Stimulated activated memory B cell treated with anti-CD40 and anti-IgM and Interleukin-4, amounts not matched to agents 10 μg/mL and 1 μg/mL and 100 μg/mL, for 72 hours (primary cell): Measurements from ENCODE around the gene TMEM183A.

ENCODE experiments used
- ATAC-seq: fragments of 150-1000 bp; cut with Tn5 transposase; 2 replicates; pipeline ENCODE4 v1.10.0; 2021
- H3K27ac Mint-ChIP-seq: one replicate; pipeline ENCODE4 v1.8.0; 2022; ENCODE audit warnings: mild to moderate bottlenecking, mixed read lengths
- H3K27me3 Mint-ChIP-seq: one replicate; pipeline ENCODE4 v1.8.0; 2022; ENCODE audit warnings: mixed read lengths
- H3K36me3 Mint-ChIP-seq: one replicate; pipeline ENCODE4 v1.8.0; 2022; ENCODE audit warnings: mixed read lengths
- H3K4me1 Mint-ChIP-seq: one replicate; pipeline ENCODE4 v1.8.0; 2022; ENCODE audit warnings: mixed read lengths
- H3K4me3 Mint-ChIP-seq: one replicate; pipeline ENCODE4 v1.8.0; 2022; ENCODE audit warnings: mild to moderate bottlenecking, moderate library complexity, mixed read lengths
- H3K9me3 Mint-ChIP-seq: one replicate; pipeline ENCODE4 v1.8.0; 2022; ENCODE audit warnings: mixed read lengths

The TMEM183A gene, protein sequence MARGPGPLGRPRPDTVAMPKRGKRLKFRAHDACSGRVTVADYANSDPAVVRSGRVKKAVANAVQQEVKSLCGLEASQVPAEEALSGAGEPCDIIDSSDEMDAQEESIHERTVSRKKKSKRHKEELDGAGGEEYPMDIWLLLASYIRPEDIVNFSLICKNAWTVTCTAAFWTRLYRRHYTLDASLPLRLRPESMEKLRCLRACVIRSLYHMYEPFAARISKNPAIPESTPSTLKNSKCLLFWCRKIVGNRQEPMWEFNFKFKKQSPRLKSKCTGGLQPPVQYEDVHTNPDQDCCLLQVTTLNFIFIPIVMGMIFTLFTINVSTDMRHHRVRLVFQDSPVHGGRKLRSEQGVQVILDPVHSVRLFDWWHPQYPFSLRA

GRCh38 chr1:203006948-203007871, at the start of gene TMEM183A:
TSS of gene TMEM183A (plus strand) at chr1:203007374. CDS start at chr1:203007466, 92 bp downstream.
- Mint-ChIP-seq H3K4me1 (peaks cover 37% of the 10 kb centered on the region), H3K27me3 (no peaks in the 10 kb centered on the region), H3K9me3 (peaks cover 6% of the 10 kb centered on the region), H3K36me3 (peaks cover 32% of the 10 kb centered on the region), H3K4me3 (peak within 1 kb of the TSS; percentile 96), H3K27ac (peak within 1 kb of the TSS; percentile 95)
- peak; percentile 97 for ATAC-seq

- ATAC-seq = peak; percentile 100
- Mint-ChIP-seq H3K9me3 (no peaks in the 10 kb centered on the region), H3K4me1 (peaks cover 32% of the 10 kb centered on the region), H3K36me3 (peaks cover 21% of the 10 kb centered on the region), H3K27me3 (no peaks in the 10 kb centered on the region), H3K27ac (peak within 1 kb of the TSS; percentile 68), H3K4me3 (peak within 1 kb of the TSS; percentile 82)
These were observed 49.2 kb upstream of the TMEM183A start, which contains the start of gene ADIPOR1 for GRCh38 chr1:202957733-202958543. TSS of gene ADIPOR1 (minus strand) at chr1:202958312. CDS start at chr1:202951070, 7,242 bp downstream.

GRCh38 chr1:202958544-202959275, 48.5 kb upstream of the TMEM183A start:
- Mint-ChIP-seq H3K27ac (peak overlapping the region; percentile 68), H3K36me3 (peaks cover 26% of the 10 kb centered on the region)

GRCh38 chr1:202959276-202959620, 47.9 kb upstream of the TMEM183A start:
- no peak for ATAC-seq
- H3K9me3 Mint-ChIP-seq = no peaks in the 10 kb centered on the region
- no peaks in the 10 kb centered on the region for H3K27me3 Mint-ChIP-seq
- H3K4me3 Mint-ChIP-seq = no peak overlapping the region
- H3K36me3 Mint-ChIP-seq = peaks cover 26% of the 10 kb centered on the region
- H3K4me1 Mint-ChIP-seq = peaks cover 24% of the 10 kb centered on the region
- H3K27ac Mint-ChIP-seq = no peak overlapping the region

More at GRCh38 chr1:202958544-202959275, 48.5 kb upstream of the TMEM183A start:
- peaks cover 29% of the 10 kb centered on the region for H3K4me1 Mint-ChIP-seq
- H3K27me3 Mint-ChIP-seq = no peaks in the 10 kb centered on the region
- no peaks in the 10 kb centered on the region for H3K9me3 Mint-ChIP-seq
- peak; percentile 25 for ATAC-seq
- peak overlapping the region; percentile 82 for H3K4me3 Mint-ChIP-seq

GRCh38 chr1:202961220-202961880, 45.8 kb upstream of the TMEM183A start:
- no peak overlapping the region for H3K4me3 Mint-ChIP-seq
- H3K27ac Mint-ChIP-seq = no peak overlapping the region
- ATAC-seq = no peak
- no peaks in the 10 kb centered on the region for H3K9me3 Mint-ChIP-seq
- H3K27me3 Mint-ChIP-seq = no peaks in the 10 kb centered on the region
- H3K36me3 Mint-ChIP-seq = peaks cover 32% of the 10 kb centered on the region
- peaks cover 34% of the 10 kb centered on the region for H3K4me1 Mint-ChIP-seq

DNA sequence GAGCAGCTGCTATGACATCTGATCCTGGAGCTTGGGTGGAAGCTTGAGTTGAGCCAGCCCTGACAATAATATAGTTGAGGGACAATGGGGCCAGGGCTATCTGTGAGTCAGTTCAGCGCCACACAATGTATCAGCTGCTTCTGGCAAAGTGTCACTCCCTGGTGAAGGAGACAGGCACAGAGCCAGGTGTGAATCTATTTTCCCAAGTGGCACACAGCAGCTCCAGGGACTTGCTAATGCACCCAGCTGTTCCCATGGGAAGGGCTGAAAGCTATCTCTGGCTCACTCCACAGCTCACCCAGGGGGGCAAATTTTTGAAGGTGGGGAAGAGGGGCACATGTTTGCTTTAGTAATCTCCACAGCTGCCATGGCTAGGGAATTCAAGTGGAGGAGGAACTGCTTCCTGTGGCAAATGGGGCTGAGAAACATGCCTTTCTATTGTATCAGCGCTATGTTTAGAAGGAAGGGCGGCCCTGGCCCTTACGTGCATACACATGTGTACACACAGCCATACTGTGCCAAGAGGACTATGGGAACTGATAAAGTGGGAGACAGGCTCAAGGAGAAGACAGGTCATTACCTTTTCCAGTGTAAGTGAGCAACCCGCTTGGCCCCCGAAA, 42.3 kb upstream of the TMEM183A start:
- Mint-ChIP-seq H3K4me3 (no peak overlapping the region), H3K9me3 (no peaks in the 10 kb centered on the region), H3K27me3 (no peaks in the 10 kb centered on the region), H3K36me3 (peaks cover 32% of the 10 kb centered on the region), H3K27ac (peak overlapping the region; percentile 66), H3K4me1 (peaks cover 40% of the 10 kb centered on the region)
- ATAC-seq = no peak

DNA sequence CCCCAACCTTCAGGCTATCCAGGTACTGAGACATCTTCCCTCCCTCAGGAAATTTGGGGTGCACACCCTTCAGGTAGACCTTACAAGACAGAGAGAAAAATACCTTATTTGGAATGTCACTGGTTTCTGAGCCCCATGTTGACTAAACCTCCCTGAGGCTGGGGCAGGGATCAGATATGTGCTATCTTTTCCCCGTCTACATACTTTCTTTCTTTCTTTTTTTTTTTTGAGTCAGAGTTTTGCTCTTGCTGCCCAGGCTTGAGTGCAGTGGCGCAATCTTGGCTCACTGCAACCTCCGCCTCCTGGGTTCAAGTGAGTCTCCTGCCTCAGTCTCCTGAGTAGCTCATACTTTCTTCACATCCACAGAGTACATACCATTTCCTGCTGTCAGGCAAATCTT, 41.8 kb upstream of the TMEM183A start:
- Mint-ChIP-seq H3K4me1 (peaks cover 40% of the 10 kb centered on the region), H3K4me3 (no peak overlapping the region), H3K36me3 (peaks cover 32% of the 10 kb centered on the region), H3K9me3 (no peaks in the 10 kb centered on the region), H3K27me3 (no peaks in the 10 kb centered on the region), H3K27ac (no peak overlapping the region)
- no peak for ATAC-seq

GRCh38 chr1:202966006-202966898, 40.9 kb upstream of the TMEM183A start:
- Mint-ChIP-seq H3K27me3 (no peaks in the 10 kb centered on the region), H3K27ac (peak overlapping the region; percentile 74), H3K4me1 (peaks cover 40% of the 10 kb centered on the region), H3K9me3 (no peaks in the 10 kb centered on the region), H3K36me3 (peaks cover 30% of the 10 kb centered on the region), H3K4me3 (peak overlapping the region; percentile 85)
- ATAC-seq = no peak

GRCh38 chr1:202967684-202968281, 39.4 kb upstream of the TMEM183A start:
- H3K27ac Mint-ChIP-seq = peak overlapping the region; percentile 76
- no peaks in the 10 kb centered on the region for H3K27me3 Mint-ChIP-seq

DNA sequence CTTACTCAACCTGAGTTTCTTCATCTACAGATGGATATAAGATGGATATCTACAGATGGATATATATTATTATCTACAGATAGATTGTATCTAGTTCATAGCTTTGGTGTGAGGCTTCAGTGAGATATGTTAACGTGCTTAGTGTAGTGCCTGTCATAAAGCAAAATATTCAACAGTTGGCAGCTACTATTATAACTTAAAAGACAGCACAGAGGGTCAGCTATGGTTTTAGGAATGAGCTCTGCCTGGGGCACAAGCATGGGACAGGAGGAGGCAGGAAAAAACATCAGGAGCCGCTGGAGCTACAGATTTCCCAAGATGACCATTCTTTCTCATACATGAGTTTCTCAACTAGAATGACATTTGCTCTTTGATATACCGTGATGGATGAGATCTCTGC, 38.8 kb upstream of the TMEM183A start:
- Mint-ChIP-seq H3K27ac (peak overlapping the region; percentile 76), H3K36me3 (peaks cover 14% of the 10 kb centered on the region), H3K4me3 (peak overlapping the region; percentile 86), H3K4me1 (peaks cover 40% of the 10 kb centered on the region), H3K27me3 (no peaks in the 10 kb centered on the region), H3K9me3 (no peaks in the 10 kb centered on the region)
- ATAC-seq = no peak

More at GRCh38 chr1:202967684-202968281, 39.4 kb upstream of the TMEM183A start:
- Mint-ChIP-seq H3K9me3 (no peaks in the 10 kb centered on the region), H3K4me3 (peak overlapping the region; percentile 86), H3K36me3 (peaks cover 18% of the 10 kb centered on the region), H3K4me1 (peaks cover 40% of the 10 kb centered on the region)
- peak; percentile 27 for ATAC-seq

- peak overlapping the region; percentile 76 for H3K27ac Mint-ChIP-seq
These were observed 38.3 kb upstream of the TMEM183A start for GRCh38 chr1:202968895-202969295.

GRCh38 chr1:202972046-202972445, 35.1 kb upstream of the TMEM183A start:
- Mint-ChIP-seq H3K4me3 (no peak overlapping the region), H3K36me3 (no peaks in the 10 kb centered on the region), H3K27ac (no peak overlapping the region), H3K9me3 (no peaks in the 10 kb centered on the region), H3K4me1 (peaks cover 18% of the 10 kb centered on the region), H3K27me3 (no peaks in the 10 kb centered on the region)
- ATAC-seq = no peak

More at GRCh38 chr1:202968895-202969295, 38.3 kb upstream of the TMEM183A start:
- Mint-ChIP-seq H3K4me1 (peaks cover 40% of the 10 kb centered on the region), H3K27me3 (no peaks in the 10 kb centered on the region), H3K36me3 (peaks cover 9% of the 10 kb centered on the region), H3K9me3 (no peaks in the 10 kb centered on the region), H3K4me3 (peak overlapping the region; percentile 45)
- ATAC-seq = peak; percentile 82
